Measurements from ENCODE around the gene RAF1. TPM values are rescaled to one million over a fixed set of nuclear protein-coding genes. Genes with fewer than 3 reads are reported as not detected.

RAF1 gene
- total and polyA plus RNA-seq, 2 of the 8 experiments (the other 6 are each of a cell fraction or from before 2014, with no cell fraction given), result 103 to 118 TPM

DNA sequence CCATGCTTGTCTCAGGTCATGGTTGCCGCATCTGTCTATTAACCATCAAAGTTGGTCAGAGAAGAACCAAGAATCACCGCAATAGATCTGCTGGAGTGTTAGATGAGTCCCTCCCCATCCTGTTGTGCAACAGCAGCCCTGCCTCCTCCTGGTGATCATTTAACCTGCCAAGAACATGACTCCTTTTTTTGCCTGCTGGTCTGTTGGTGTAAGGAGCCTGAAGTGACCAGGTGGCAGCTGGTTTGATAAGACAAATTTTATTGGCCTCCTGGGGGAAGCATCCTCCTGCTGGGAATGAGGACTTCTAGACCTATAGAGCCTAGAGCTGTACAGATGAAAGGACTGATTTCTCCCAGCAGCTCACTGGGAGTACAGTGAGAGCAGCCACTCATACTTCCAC lies 43.5 kb upstream of the RAF1 start:
- Histone ChIP-seq H2BK5ac (ENCODE audit: low read depth, low read length) (no peak overlapping the region), H2BK120ac (replicated peaks; ENCODE audit: low read depth, low read length) (no peak overlapping the region), H3K9me3 (ENCODE audit: insufficient read depth in 2 of 2, low read depth in 1 of 2, low read length in 1 of 2) (no peaks in the 10 kb centered on the region), H3K79me2 (ENCODE audit: control insufficient read depth in 1 of 2, insufficient read depth in 2 of 2, low read length in 2 of 2) (no peaks in the 10 kb centered on the region), H3K23me2 (ENCODE audit: low read depth, low read length) (no peaks in the 10 kb centered on the region), H3K4me1 (replicated peaks in 1 of 4; ENCODE audit: control insufficient read depth in 3 of 4, insufficient read depth in 4 of 4, low read length in 3 of 4) (peaks cover 0 to 4% (median 0%) of the 10 kb centered on the region in 4 experiments; a peak in 2 of 7 replicates), H3K27ac (ENCODE audit: low read depth, low read length) (no peak overlapping the region), H2BK15ac (ENCODE audit: low read length) (no peak overlapping the region), H3K14ac (ENCODE audit: insufficient read length) (no peak overlapping the region), H4K91ac (replicated peaks; ENCODE audit: insufficient read length, low read length) (no peak overlapping the region), H2AFZ (ENCODE audit: low read length) (no peak overlapping the region), H2BK20ac (ENCODE audit: low read length) (no peak overlapping the region), H3K18ac (ENCODE audit: extremely low read depth, low read length) (no peak overlapping the region), H3K4ac (replicated peaks; ENCODE audit: insufficient read length, low read depth, low read length) (peak overlapping the region; percentile 44), H4K5ac (ENCODE audit: insufficient read length, low read depth, low read length) (no peak overlapping the region), H2BK12ac (ENCODE audit: low read depth, low read length) (no peak overlapping the region), H3K23ac (ENCODE audit: insufficient read length) (no peak overlapping the region), H3K4me3 (ENCODE audit: extremely low read depth in 1 of 4, insufficient read depth in 2 of 4, low read depth in 3 of 4, low read length in 4 of 4) (no peak overlapping the region), H3K36me3 (ENCODE audit: control insufficient read depth in 2 of 4, insufficient read depth in 4 of 4, low read length in 3 of 4) (no peaks in the 10 kb centered on the region), H4K20me1 (replicated peaks in 1 of 2; ENCODE audit: control insufficient read depth in 1 of 2, insufficient read depth in 2 of 2, low read length in 2 of 2) (no peaks in the 10 kb centered on the region), H4K8ac (ENCODE audit: extremely low read depth, insufficient read depth, low read length) (no peak overlapping the region), H3K9ac (replicated peaks in 1 of 4; ENCODE audit: extremely low read depth in 1 of 4, low read depth in 3 of 4, low read length in 3 of 4) (no peak overlapping the region), H3K56ac (replicated peaks; ENCODE audit: insufficient read length, low read depth, low read length) (no peak overlapping the region), H3K79me1 (ENCODE audit: low read depth, low read length) (no peaks in the 10 kb centered on the region), H3K27me3 (replicated peaks in 1 of 4; ENCODE audit: control insufficient read depth in 3 of 4, extremely low read depth in 1 of 4, insufficient read depth in 3 of 4, low read length in 3 of 4) (no peaks in the 10 kb centered on the region), H2AK5ac (ENCODE audit: low read depth, low read length) (no peak overlapping the region), H3K4me2 (ENCODE audit: insufficient read depth in 1 of 2, low read depth in 2 of 2, low read length in 2 of 2) (no peak overlapping the region)
- no peak for TF ChIP-seq SIRT6 (IDR thresholded peaks at IDR 0.05; ENCODE audit: low read length)
- no peak for TF ChIP-seq POLR2AphosphoS5 (IDR thresholded peaks at IDR 0.05; ENCODE audit: low read depth, low read length)
- no peak for TF ChIP-seq EGR1 (IDR thresholded peaks at IDR 0.05; ENCODE audit: borderline replicate concordance, low read depth, low read length)
- TF ChIP-seq, protein P1, sequence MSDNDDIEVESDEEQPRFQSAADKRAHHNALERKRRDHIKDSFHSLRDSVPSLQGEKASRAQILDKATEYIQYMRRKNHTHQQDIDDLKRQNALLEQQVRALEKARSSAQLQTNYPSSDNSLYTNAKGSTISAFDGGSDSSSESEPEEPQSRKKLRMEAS (IDR thresholded peaks at IDR 0.05), result no peak
- TF ChIP-seq NRF1 (IDR thresholded peaks at IDR 0.05; ENCODE audit: low read depth, low read length), result no peak
- no peak for TF ChIP-seq KDM1A (IDR thresholded peaks at IDR 0.05; ENCODE audit: borderline replicate concordance, low read length)
- no peak for TF ChIP-seq JUN (IDR thresholded peaks at IDR 0.05; ENCODE audit: low read depth, low read length)
- FAIRE-seq (no peak), DNase-seq (ENCODE audit: low read depth in 1 of 2, low spot score in 2 of 2) (no peak)
- WGBS, 2 experiments (ENCODE audit: extremely low coverage in 1 of 2, insufficient coverage in 1 of 2, insufficient read length in 1 of 2, insufficient replicate concordance in 2 of 2, low coverage in 1 of 2, low lambda C conversion rate in 2 of 2, missing lambda C conversion rate in 1 of 2), result 100% methylated on average over 2 of the region's 2 CpGs; no CpG with 5 or more reads in 1 of the 2 experiments
- ChIA-PET POLR2A (ENCODE audit: partially characterized antibody) (interaction anchor here (0.9 to 1.8 kb wide), 3 partner anchors 9 to 125 kb away, joined by 3 to 5 read pairs (median 5); no protein-coding TSS in a partner anchor), CTCF (ENCODE audit: partially characterized antibody) (interaction anchor here (0.6 to 4.9 kb wide), 20 partner anchors 8 to 274 kb away, joined by 3 to 29 read pairs (median 6); no protein-coding TSS in a partner anchor)
